ENCODE measurements around the gene SLC26A11.
A peak's percentile ranks its signal among the peaks of the same experiment; 100 is the strongest.
"Not testable (repeated sequence)": the region's sequence is repeated elsewhere in the genome, so short reads cannot be mapped to it uniquely, and the experiment has no call there.

The SLC26A11 gene

DNA sequence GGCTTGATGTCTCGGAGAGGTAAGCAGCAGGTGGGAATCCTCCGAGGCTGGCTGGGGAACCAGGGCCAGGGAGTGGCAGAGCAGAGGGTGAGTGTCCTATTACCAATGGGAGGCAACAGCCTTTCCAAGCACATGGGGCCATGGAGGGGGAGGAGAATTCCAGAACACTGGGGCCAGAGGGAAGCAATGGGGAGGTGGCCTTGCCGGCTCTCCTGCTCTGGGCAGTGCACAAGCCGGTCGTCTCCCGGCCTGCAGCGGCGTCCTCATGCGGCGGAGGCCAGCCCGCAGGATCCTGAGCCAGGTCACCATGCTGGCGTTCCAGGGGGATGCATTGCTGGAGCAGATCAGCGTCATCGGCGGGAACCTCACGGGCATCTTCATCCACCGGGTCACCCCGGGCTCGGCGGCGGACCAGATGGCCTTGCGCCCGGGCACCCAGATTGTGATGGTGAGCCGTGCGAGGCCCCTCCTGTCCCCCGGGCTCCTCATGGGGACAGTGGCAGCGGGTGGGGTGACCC lies 22.0 kb upstream of the SLC26A11 start:
- DNase-seq = no peak

DNA sequence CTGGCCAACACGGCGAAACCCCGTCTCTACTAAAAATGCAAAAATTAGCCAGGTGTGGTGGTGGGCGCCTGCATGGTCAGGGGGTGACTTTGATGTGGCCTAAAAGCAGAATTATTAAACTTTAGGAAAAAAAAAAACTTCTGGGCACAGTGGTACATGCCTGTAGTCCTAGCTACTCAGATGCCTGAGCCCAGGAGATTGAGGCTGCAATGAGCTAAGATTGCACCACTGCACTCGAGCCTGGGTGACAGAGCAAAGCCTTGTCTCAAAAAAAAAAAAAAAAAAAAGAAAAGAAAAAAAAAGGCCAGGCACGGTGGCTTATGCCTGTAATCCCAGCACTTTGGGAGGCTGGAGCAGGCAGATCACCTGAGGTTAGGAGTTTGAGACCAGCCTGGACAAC lies 20.9 kb upstream of the SLC26A11 start:
- DNase-seq = not testable (repeated sequence)

DNA sequence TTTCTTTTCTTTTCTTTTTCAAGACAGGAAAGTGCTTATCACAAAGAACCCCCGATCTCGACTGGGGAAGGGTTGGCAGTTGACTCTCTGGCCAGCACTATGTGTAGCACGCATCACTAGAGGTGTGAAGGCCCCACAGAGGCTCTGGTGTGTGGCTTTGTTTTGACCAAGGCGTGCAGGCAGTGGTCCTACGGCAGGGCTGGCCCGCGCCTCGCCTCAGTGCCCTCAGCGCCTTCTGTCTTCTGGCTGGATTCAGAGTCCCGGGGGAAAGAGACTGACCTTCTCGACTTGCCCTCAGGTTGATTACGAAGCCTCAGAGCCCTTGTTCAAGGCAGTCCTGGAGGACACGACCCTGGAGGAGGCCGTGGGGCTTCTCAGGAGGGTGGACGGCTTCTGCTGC lies 18.8 kb upstream of the SLC26A11 start:
- no peak for DNase-seq

DNA sequence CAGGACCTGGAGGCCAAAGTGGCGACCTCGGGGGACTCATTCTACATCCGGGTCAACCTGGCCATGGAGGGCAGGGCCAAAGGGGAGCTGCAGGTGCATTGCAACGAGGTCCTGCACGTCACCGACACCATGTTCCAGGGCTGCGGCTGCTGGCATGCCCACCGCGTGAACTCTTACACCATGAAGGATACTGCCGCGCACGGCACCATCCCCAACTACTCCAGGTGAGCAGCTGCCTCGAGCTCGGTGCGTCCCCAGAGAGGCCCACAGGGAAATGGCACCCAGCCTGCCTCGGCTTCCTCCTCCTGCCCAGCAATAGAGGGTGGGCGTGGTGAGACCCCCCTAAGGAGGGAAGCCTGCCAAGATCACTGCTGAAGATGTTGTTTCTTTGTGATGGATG lies 18.0 kb upstream of the SLC26A11 start:
- DNase-seq = no peak

DNA sequence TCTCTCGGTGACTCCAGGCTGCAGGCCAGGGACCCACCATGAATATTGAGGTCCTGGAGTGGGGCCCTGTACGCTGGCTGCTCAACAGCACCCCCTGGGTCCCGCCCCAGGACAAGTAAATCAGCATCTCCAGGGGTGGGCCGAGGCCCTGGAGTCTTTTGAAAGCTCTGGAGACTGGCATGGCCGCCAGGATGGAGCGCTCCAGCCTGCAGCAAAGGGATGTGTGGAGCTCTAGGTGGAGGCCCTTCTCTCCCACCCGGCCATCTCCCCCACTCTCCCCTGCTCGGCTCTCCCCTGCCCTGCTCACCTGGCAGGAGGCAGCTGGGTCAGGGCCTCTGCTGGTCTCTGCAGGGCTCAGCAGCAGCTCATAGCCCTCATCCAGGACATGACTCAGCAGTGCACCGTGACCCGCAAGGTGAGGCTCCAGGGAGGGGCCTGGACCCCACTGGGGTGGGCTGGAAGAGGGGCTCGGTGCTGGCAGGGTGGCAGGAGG lies 16.7 kb upstream of the SLC26A11 start:
- DNase-seq = no peak

DNA sequence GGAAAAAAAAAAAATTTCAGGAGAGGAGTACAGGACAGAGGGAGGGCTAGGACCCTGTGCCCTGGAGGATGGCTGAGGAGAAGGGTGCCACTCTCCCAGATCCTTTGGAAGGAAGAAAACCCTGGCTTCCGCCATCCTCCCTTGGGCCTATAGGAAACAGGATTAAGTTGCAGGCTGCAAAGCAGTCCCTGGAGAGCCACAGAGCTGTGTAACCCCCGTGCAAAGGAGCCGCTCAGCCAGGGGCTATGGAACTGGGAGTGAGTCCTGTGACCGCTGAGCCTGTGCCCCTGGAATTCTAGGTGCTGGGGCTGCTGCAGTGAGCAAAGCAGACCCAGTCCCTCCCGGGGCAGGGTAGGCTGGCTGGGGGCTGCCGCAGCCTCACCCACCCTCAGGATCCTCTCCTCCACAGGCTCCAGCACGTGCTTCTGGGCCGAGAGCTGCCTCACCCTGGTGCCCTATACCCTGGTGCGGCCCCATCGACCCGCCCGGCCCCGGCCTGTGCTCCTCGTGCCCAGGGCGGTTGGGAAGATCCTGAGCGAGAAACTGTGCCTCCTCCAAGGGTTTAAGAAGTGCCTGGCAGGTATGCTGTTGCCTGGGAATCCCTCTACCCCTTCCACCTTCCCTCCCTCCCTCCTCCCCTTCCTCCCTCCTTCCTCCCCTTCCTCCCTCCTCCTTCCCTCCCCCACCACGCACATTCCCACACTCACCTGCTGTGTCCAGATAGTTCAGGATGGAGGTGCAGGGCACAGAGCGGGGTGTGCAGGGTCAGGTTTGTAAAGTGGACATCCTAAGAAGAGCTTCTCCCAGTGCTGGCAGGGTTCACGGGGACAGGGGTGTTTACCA lies 15.4 kb upstream of the SLC26A11 start:
- DNase-seq = no peak

DNA sequence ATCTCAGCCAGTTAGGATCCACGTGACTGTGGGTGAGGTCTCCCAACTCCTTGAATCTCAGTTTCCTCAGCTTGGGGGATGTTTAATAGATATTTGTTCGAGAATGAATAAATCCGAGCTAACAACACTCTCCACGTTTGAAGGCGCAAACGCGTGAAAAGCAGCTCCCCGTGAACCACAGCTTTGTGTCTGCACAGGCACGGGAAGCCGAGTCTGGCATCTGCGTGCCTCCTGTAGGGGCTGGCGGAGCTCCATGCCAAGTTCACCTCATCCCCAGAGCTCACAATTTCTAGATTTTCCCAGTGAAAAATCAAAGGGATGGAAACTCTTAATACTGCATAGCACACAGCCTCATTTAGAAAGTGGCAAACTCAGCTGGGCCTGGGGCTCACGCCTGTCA lies 14.4 kb upstream of the SLC26A11 start:
- DNase-seq = no peak

DNA sequence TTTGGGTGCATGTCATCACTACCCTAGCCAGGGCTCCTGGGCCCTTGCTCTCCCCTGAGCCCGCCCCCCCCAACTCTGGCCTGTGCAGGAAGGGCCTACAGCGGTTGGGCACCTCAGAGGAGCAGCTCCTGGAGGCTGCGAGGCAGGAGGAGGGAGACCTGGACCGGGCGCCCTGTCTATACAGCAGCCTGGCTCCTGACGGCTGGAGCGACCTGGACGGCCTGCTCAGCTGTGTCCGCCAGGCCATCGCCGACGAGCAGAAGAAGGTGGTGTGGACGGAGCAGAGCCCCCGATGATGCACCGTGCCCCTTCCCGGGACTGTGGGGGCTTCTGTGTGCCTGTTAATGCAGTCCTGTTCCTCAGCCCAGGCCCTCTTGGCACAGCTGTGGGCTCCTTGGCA lies 12.2 kb upstream of the SLC26A11 start:
- no peak for DNase-seq

DNA sequence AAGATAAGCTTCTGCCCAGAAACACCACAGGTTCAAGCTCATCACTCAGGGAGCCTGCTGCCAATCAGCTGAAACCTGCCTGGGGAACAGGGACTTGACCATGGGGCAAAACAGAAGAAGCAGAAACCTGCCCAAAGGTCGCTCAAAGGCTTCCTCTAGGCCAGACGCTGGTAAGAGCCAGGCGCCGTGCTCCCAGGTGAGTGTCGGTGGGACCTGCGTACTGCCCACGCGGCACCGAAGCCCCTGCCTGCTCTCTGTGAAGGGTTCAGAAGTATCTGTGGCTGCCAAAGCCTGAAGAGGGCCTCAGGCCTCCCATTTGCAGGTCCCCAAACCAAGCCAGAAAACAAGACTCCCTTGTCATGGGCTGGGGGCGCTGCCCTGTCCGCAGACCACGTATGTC lies 10.5 kb upstream of the SLC26A11 start:
- DNase-seq = no peak

DNA sequence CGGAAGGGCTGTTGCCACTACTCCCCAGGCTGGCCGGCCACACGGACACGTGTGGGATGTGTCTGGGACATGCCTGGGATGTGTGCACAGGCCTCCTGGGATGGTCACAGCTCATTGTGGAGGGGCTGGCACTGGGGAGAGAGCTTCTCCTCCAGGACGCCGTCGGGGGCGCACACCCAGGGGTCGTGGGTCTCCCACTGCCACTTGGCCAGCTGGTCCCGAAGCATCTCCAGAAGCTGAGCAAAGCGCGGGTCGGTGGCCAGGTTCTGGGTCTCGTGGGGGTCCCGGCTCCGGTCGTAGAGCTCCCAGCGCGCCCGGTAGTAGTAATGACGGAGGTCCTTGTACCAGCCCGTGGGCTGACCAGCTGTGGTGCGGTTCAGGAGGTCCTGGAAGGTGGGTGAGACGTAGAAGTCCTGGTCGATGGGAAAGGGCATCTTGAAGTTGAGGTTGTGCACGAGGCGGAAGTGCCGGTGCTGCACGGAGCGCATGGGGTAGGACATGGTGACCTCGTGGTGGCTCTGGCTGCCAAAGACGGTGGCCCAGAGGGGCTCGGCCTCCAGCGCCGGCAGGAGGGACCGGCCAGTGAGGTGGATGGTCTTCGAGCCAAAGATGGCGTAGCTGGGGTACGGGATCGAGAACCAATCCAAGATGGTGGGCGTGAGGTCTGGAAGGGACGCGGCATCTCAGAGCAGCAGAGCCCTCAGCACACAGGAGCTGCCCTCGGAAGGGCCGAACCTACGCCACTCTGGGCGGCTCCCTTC lies 9.7 kb upstream of the SLC26A11 start:
- no peak for DNase-seq

DNA sequence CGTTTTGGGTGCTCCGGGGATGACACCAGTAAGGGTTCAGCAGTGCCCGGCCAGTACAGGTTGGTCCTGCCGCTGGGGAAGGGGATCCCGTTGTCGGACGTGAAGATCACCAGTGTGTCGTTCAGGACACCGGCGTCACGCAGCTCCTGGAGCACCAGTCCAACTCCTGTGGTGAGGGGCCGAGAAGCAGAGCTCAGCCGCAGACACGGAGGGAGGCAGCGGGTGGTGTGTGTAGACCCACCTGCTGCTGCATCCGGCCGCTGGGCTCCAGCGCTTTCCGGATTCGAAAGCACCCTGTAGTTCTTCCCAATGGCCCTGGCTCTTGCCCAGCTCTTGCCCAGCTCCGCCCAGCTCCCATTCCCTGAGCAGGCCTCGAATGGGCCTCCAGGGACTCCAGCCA lies 8.1 kb upstream of the SLC26A11 start:
- DNase-seq = no peak

DNA sequence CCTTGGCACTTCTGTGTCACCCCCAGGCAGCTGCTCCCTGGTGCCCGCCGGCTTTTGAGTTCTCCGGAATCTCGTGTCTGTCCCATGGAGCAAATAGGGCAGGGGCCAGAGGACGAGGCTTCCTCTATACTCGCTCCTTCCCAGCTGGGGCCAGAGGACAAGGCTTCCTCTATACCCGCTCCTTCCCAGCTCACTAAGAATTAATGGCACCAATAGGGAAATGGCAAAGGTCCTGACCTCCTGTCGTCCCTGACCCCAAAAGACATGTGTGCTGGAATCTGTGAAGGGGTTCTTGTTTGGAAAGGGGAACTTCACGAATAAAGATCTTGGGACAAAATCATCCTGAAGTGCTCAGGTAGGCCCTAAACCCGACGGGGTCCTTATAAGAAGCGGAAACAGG lies 7.7 kb upstream of the SLC26A11 start:
- DNase-seq = no peak

DNA sequence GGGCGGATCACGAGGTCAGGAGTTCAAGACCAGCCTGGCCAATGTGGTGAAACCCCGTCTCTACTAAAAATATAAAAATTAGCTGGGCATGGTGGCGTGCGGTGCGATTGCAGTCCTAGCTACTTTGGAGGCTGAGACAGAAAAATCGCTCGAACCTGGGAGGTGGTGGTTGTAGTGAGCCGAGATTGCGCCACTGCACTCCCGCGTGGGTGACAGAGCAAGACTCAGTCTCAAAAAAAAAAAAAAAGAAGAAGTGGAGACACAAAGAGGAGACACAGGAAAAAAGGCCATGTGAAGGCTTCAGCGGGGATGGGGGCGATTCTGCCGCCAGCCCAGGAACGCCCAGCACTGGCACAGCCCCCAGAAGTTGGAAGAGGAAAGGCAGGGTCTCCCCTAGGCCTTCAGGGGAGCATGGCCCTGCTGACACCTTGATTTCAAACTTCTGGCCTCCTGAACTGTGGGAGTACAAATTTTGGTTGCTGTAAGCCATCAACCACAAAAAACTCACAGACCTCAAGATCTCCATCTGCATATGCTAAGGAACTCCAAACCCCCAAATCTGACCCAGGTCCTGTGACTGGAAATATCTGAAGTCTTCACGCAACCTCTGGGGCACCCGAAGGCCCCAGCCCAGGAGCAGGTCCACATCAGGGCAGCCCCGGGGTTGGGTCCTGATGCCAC lies 7.1 kb upstream of the SLC26A11 start:
- no peak for DNase-seq

DNA sequence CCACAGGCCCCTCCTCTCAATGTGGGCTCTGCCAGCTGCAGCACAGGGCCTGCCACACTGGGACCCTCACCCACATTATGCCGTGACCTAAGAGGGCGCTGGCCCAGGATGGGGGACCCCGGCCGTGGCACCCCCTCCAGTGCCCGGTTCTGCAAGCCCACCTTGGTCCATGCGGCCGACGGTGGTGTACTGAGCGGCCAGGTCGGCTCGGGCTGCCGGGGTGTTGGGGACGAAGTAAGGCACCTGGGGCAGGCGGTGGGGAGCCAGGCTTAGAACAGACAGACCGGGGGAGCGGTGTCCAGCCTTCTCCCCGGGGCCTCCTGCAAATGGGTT lies 6.6 kb upstream of the SLC26A11 start:
- DNase-seq = no peak

DNA sequence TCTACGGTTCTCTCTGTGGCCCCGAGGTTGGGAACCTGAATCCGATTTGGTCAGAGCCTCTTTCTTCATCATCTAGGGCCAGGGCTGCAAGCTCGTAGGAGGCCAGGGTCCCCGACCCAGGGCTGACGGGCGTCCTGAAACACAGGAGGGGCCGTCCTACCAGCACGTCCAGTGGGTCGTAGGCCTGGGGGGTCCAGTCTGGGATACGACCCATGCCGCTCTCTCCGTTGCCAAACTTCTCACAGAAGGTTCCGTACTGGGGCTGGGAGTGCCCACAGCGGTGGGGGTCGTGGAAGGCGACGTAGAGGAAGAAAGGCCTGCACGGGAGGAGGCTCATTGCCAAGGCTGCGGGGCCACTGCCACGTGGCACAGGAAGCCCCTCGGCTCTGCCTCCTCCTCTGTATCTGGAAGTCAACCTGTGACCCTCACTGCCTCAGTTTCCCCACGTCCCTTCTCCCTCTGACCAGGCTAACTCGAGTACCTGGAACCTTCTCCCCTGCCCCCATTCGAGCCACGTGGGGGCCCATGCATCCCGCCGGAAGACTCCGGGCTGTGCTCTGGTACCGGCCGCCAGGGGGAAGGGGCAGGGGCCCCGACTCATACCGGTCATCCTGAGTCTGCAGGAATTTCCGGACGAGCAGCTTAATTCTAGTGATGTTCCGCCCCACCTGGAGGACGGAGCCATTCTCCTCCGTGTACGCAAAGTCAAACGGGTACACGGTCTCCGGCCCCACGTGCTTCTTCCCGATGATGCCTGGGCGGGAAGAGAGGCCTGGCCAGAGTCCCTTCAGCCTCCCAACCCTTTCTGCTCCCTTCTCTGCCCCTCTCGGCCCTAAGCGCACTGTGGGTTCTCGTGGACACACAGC lies 6.0 kb upstream of the SLC26A11 start:
- no peak for DNase-seq

DNA sequence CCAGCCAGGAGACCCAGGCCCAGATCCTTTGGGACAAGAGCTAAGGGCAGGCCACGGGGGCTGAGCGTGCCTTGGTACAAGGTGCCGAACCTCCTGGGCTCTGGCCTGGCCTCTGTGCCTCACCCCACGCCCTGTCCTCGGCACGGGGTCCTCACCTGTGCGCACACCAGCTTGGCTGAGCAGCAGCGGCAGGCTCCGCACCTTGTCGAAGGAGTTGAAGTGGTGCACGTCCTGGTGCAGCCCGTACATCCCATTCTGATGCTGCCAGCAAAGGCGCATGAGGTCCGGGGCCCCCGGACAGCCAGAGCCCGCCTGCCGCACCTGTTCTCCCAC lies 5.4 kb upstream of the SLC26A11 start:
- DNase-seq = no peak

DNA sequence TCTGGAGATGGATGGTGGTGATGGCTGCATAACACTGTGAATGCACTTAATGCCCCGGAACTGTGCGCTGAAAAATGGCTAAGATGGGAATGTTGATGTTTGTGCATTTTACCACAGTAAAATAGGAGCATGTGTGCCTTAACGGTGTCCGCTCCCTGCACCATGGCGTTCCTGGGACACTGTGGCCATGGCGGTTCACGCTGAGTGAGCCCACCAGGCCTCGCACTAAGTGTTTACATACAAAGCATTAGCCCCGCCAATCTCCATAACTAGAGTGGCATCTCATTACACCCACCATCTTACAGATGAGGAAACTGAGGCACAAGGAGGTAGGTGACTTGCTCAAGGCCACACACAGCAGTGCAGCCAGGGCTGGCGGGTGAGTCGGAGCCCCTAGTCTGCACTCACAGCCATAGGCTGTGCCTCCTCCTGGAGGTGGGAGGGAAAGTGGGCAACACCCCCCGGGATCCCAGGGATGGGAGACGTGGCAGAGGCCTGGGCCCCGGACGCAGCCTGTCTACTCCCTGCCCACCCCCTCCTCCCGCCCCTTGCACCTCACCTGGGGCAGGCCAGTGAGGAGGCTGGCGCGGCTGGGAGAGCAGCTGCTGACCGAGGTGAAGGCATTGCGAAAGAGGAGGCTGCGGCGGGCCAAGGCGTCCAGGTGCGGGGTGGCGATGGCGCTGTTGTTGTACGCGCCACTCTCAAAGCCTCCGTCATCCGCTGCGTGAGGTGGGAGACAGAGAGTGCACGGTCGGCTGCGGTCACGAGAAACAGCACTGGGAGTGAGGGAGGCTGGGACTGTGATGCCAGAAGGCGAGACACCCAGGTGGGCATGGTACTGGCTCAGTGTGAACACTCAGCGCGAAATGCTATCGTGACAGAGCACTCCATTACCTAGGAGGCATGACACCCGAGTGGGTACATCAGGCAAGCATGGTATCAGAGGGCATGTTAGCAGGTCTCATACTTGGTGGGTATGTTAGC lies 3.5 kb upstream of the SLC26A11 start:
- DNase-seq = no peak

DNA sequence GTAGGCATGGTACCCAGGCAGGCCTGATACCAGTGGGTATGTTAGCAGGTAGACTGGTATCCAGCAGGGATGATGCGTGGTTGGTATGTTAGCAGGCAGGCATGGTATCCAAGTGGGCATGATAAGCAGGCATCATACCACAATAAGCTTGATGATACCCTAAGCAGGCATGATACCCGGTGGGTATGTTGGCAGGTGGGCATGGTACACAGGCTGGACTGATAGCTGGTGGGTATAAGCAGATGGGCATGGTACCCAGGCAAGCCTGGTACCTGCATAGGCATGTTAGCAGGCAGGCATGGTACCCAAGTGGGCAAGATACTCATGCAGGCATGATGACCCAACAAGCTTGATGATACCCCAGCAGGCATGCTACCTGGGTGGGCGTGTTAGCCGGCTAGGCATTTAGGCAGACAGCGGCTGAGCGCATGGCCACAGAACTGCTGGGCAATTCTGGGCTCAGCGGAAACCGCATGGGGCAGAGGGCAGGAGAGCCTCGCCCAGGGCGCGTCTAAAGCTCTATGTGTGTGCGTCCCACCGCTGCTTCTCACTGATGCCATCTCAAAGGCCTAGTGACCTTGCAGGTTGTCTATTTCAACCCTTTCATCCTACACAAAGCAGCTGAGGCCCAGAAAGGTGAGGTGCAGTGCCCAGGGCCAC lies 2.4 kb upstream of the SLC26A11 start:
- no peak for DNase-seq

DNA sequence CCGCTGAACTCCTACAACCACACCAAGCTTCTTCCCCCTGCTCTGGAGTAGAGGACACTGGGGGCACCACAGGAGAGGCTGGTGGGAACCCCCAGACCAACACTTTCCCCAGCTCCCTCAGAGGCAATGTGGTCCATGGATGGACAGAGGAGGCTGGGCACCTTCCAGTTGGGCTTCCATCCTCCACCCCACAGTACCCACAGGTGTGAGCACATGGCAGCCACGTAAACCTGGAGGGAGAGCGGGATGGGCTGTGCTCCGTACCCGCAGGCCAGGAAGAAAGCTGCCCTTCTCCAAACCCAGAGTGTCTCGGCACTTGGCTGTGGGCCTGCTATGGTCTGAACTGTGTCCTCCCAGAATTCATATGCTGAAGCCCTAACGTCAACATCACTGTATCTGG lies 1.8 kb upstream of the SLC26A11 start:
- no peak for DNase-seq

DNA sequence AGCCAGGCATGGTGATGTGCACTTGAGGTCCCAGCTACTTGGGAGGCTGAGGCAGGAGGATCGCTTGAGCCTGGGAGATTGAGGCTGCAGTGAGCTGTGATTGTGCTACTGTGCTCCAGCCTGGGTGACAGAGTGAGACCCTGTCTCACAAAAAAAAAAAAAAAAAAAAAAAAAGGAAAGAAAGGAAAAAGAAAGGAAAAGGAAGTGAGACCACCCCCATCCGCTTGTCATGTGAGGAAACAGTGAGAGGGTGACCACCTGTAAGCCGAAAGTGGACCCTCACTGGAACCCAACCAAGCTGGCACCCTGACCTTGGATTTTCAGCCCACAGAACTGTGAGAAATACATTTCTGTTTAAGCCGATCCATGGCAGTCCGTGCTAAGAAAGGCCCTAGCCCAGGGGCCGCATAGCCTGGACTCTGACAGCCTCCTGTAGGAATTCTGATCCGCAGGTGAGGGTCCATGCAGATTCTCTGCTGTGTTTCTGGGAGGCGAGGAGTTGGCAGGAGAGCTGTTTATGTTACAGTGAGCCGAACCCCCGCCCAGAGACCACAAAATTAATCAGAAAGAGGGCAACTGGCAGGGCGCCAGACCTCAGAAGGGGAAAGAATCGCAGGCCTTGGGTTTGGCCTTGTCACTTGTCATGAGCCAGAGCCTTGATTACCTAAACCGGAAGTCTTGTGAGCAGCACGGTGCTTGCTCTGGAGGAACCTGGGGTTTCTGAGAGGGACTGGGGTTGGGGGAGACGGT lies 1.0 kb upstream of the SLC26A11 start:
- DNase-seq = peak; percentile 95

Data from stimulated activated CD4-positive, alpha-beta T cell treated with anti-CD3 and anti-CD28 coated beads, Interleukin-4, amount 100 ng/mL, for 24 hours (primary cell).